OCI-LY7 (cell line): Measurements from ENCODE around the gene SMAD4. TPM values are rescaled to one million over a fixed set of nuclear protein-coding genes. Genes with fewer than 3 reads are reported as not detected.
A peak's percentile ranks its signal among the peaks of the same experiment; 100 is the strongest.

Experiments
- BruUV-seq: library from RNA; stranded (reverse); fragments of 400-500 nt; replicated peaks from 2 replicates; lab custom pipeline; 2021; lab: Mats Ljungman, UMichigan
- CTCF ChIA-PET: fragments of 300-600 bp; sonication (Branson Sonifier 250); formaldehyde crosslinking; loops from one replicate; lab custom pipeline; 2022; ENCODE audit warnings: antibody characterized with exemption; ENCODE audit not compliant: unreplicated experiment; lab: Charles Lee
- POLR2A ChIA-PET: fragments of 300-600 bp; sonication (Branson Sonifier 250); formaldehyde crosslinking; loops from one replicate; lab custom pipeline; 2022; ENCODE audit warnings: antibody characterized with exemption; lab: Charles Lee
- DNase-seq: peaks from one replicate; pipeline ENCODE4 v3.0.0-alpha.2; 2015; ENCODE audit warnings: low spot score
- H2AFZ ChIP-seq: fragments of 200-600 bp; sonication (generic), shearing (Covaris generic); 2 replicates; pipeline ENCODE4 v1.6.1; 2014; ENCODE audit warnings: mild to moderate bottlenecking, antibody characterized with exemption, low read length, moderate library complexity
- H3K27ac ChIP-seq: fragments of 200-600 bp; sonication (generic); 2 replicates; pipeline ENCODE4 v1.5.1; 2014; ENCODE audit warnings: mixed run types, low read depth, mild to moderate bottlenecking, moderate library complexity, low read length, inconsistent platforms; ENCODE audit not compliant: poor library complexity, severe bottlenecking
- H3K36me3 ChIP-seq: fragments of 200-600 bp; sonication (generic); 2 replicates; pipeline ENCODE4 v1.6.1; 2014; ENCODE audit warnings: mild to moderate bottlenecking, antibody characterized with exemption, low read length, moderate library complexity, mixed read lengths; ENCODE audit not compliant: insufficient read depth
- H3K4me1 ChIP-seq: fragments of 200-600 bp; sonication (generic); 2 replicates; pipeline ENCODE4 v1.5.1; 2014; ENCODE audit warnings: mild to moderate bottlenecking, low read length; ENCODE audit not compliant: insufficient read depth, poor library complexity, severe bottlenecking
- H3K4me2 ChIP-seq: fragments of 200-600 bp; sonication (generic); 2 replicates; pipeline ENCODE4 v1.6.1; 2014; ENCODE audit warnings: mild to moderate bottlenecking, low read length
- H3K4me3 ChIP-seq: fragments of 200-600 bp; sonication (generic); 2 replicates; pipeline ENCODE4 v1.5.1; 2014; ENCODE audit warnings: mild to moderate bottlenecking, low read depth, low read length; ENCODE audit not compliant: poor library complexity, severe bottlenecking
- H3K79me2 ChIP-seq: fragments of 200-600 bp; sonication (generic); 2 replicates; pipeline ENCODE4 v1.6.1; 2016; ENCODE audit warnings: low read depth, mild to moderate bottlenecking, low read length, moderate library complexity, mixed read lengths; ENCODE audit not compliant: insufficient read depth
- H3K9me2 ChIP-seq: fragments of 200-600 bp; sonication (generic); 2 replicates; pipeline ENCODE4 v1.6.1; 2016; ENCODE audit warnings: mild to moderate bottlenecking, low read length, mixed read lengths; ENCODE audit not compliant: insufficient read depth
- H3K9me3 ChIP-seq: fragments of 200-600 bp; sonication (generic); 2 replicates; pipeline ENCODE4 v1.6.1; 2014; ENCODE audit warnings: mild to moderate bottlenecking, mixed run types, low read length, mixed read lengths
- H4K20me1 ChIP-seq: fragments of 200-600 bp; sonication (generic); 2 replicates; pipeline ENCODE4 v1.6.1; 2014; ENCODE audit warnings: mild to moderate bottlenecking, antibody characterized with exemption, low read length, moderate library complexity, mixed read lengths; ENCODE audit not compliant: insufficient read depth
- CTCF ChIP-seq: fragments of 200-600 bp; sonication (generic); conservative IDR thresholded peaks from 2 replicates; pipeline ENCODE4 v1.5.1; 2014; ENCODE audit warnings: mild to moderate bottlenecking, antibody characterized with exemption, low read length, moderate library complexity, mixed read lengths
- EZH2phosphoT487 ChIP-seq: fragments of 200-600 bp; sonication (generic); IDR thresholded peaks from 2 replicates; pipeline ENCODE4 v1.6.1; 2018; ENCODE audit warnings: low read depth, borderline replicate concordance, mild to moderate bottlenecking, mixed run types, antibody characterized with exemption, low read length, moderate library complexity, mixed read lengths
- intact Hi-C: fragments of 100-400 bp; cut with micrococcal nuclease; formaldehyde crosslinking; loops from one replicate; pipeline ENCODE4 v1.10.0; 2022; ENCODE audit not compliant: unreplicated experiment
- total RNA-seq, 2 experiments: library from RNA; depleted of rRNA in 1 of 2; stranded (reverse); fragments of >200 nt in 1 of 2; shearing (Covaris generic) in 1 of 2; gene quantifications; 2 replicates each; pipeline ENCODE4 v1.2.3, GENCODE V29; 2014 to 2022

SMAD4 gene
- total RNA-seq, 2 experiments from 2014 or later, result 44.7 to 47.6 TPM

DNA sequence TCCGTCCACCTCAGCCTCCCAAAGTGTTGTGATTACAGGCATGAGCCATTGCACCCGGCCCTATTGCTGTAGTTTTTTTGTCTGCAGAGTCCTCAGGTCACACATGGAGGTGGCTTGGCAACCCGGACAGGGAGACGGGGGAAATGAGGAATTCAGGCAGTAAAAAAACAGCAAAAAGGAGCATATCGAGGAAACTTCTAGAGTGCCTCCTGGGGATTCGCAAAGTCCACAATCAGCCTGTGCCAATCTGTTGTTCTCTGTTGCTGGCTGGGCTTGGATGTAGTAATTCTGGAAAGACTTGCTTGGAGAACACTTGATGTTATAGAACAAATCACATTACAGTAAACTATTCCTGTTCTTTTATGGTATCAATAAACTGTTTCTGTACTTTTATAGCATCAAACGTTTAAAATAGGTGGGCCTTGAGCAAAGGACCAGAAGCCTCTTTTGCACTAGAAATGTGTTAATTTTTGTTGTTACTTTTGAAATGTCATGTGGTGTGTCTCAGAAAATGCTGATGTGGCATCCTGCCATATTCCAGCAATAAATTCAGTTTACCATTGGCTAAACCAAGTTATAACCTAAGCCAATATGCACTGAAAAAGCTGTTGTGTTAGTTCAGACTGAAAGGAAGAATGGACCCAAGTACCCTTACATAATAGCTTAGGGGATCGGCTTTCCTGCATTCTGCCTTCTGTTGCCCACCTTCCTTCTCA lies 47.8 kb upstream of the SMAD4 start:
- Histone ChIP-seq H4K20me1 (no peaks in the 10 kb centered on the region), H3K79me2 (no peaks in the 10 kb centered on the region), H3K9me2 (no peaks in the 10 kb centered on the region), H3K4me1 (no peaks in the 10 kb centered on the region), H3K9me3 (no peaks in the 10 kb centered on the region), H3K36me3 (peaks cover 23% of the 10 kb centered on the region), H3K4me3 (no peak overlapping the region), H2AFZ (no peak overlapping the region), H3K4me2 (no peak overlapping the region), H3K27ac (no peak overlapping the region)
- no peak for TF ChIP-seq EZH2phosphoT487
- TF ChIP-seq CTCF, result no peak
- BruUV-seq, result no TSS peak
- intact Hi-C loops, result no loop called here
- CTCF ChIA-PET, result no interaction called here
- no peak for DNase-seq
- POLR2A ChIA-PET, result no interaction called here

DNA sequence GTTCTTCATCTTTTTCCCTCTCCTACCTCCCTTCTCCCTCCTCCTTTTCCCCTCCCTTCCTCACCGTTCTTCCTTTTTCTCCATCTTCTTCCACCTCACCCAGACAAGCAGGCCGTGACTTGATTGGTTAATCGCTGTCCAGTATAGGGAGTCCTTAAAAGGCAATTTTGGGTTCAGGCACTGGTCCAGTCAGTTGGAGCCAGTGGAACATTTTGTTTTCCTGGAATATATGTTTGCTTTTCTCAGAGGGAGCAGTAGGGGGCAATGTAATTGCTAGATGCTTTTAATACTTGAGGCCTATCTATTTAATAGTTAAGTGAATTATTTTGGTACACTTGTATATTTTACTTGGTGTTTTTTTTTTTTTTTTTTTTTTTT lies 47.2 kb upstream of the SMAD4 start:
- Histone ChIP-seq H3K9me2 (no peaks in the 10 kb centered on the region), H2AFZ (no peak overlapping the region), H3K27ac (no peak overlapping the region), H3K4me2 (no peak overlapping the region), H3K36me3 (peaks cover 17% of the 10 kb centered on the region), H3K4me1 (no peaks in the 10 kb centered on the region), H3K9me3 (no peaks in the 10 kb centered on the region), H3K79me2 (no peaks in the 10 kb centered on the region), H3K4me3 (no peak overlapping the region), H4K20me1 (no peaks in the 10 kb centered on the region)
- no TSS peak for BruUV-seq
- TF ChIP-seq EZH2phosphoT487 (no peak), CTCF (peak; percentile 42)
- ChIA-PET CTCF (no interaction called here), POLR2A (no interaction called here)
- DNase-seq, result no peak
- intact Hi-C loops, result no loop called here

- H3K27ac ChIP-seq, result no peak overlapping the region
- H3K79me2 ChIP-seq, result no peaks in the 10 kb centered on the region
- no peak overlapping the region for H3K4me2 ChIP-seq
- H4K20me1 ChIP-seq, result no peaks in the 10 kb centered on the region
- H3K36me3 ChIP-seq, result no peaks in the 10 kb centered on the region; the same call in 1 of the 2 replicates
- CTCF ChIA-PET, result no interaction called here
- H3K9me3 ChIP-seq, result no peaks in the 10 kb centered on the region
- no peaks in the 10 kb centered on the region for H3K9me2 ChIP-seq
- POLR2A ChIA-PET, result no interaction called here
- H3K4me1 ChIP-seq, result no peaks in the 10 kb centered on the region
- no peak overlapping the region for H3K4me3 ChIP-seq
- H2AFZ ChIP-seq, result no peak overlapping the region
- no TSS peak for BruUV-seq
- TF ChIP-seq CTCF (no peak), EZH2phosphoT487 (no peak)
- intact Hi-C loops, result no loop called here
- no peak for DNase-seq
Measured at GRCh38 chr18:50986360-50987087, 43.5 kb upstream of the SMAD4 start.
